ENCODE measurements around the gene POLE4.

Gene POLE4

DNA sequence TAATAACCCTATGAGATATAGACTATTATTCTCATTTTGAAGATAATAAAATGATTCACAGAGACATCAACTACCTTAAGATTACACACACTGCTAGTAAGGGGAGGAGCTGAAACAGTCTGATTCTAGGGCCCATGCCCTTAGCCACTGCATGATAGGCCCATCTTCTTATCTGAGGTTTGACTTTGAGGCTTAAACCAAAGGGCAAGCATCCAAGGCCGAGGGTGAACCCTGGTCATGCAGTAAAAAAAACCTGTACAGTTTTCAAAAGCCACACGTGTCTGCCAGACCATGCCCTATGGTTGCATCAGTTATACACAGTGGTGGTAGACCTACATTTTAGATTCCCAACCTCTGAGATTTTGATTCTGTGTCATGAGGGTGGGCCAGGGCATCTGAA, 44.8 kb downstream of the POLE4 start:
- no peak for DNase-seq

DNA sequence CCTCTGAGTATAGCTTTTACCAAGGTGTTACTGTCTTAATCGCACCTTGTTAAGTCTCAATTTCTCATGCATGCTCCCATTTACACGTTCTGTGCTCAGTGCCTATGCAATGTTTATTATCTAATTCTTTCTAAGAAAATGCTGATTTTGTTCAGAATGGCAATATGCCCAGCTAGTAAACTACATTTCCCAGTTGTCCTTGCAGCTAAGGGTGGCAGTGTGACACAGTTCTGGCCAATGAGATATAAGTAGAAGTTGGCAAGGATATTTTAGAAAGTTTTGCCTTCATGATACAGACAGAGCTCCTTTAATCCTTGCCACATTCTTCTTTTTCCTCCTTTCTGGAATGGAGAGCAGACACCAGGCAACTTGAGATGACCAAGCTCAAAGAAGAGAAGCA, 45.3 kb downstream of the POLE4 start:
- no peak for DNase-seq

DNA sequence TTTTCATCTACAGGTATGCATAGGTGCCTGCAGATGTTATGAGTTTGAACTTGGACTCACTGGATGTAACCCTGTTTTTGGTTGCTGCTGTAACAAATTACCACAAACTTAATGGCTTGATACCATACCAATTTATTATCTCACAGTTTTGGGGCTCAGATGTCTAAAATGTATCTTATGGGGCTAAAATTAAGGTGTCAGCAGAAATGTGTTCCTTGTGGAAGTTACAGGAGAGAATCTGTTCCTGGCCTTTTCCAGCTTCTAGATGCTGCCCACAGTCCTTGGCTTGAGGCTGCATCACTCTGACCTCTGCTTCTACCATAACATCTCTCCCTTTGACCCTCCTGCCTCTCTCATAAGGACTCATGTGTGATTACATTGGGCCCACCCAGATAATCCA, 47.6 kb downstream of the POLE4 start:
- DNase-seq = no peak

DNA sequence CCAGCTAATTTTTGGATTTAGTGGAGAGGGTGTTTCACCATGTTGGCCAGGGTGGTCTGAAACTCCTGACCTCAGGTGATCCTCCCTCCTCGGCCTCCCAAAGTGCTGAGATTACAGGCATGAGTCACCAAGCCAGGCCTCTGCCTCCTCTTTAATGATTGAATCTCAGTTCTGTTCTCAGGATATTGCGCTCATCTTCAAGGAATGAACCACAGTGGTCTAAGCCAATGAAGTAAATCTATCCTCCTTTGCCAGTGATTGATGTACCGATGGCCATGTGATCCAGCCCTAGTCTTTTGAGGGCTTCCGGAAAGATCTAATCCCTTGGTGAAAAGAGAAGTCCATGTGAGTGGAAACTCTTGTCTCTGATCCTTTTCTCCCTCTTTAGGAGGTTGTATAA, 48.6 kb downstream of the POLE4 start:
- no peak for DNase-seq

DNA sequence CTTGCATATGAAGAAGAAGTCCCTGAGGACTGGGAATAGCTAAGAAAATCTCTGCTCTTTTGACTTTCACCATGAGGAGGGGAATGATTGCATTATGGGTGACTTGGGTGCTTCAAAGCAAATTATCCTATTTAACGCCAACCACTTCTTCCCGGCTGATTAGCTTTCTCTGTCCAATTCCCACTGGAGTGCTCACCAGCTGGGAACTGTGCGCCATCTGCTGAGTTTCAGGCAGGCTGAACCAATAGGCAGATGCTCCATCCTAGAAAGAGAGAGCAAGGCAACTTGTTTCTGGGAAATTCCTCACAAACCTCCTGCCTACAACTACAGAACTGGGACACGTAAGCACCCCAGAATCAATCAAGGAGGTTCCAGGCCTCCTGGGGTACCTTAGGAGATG, 49.4 kb downstream of the POLE4 start:
- DNase-seq = no peak

DNA sequence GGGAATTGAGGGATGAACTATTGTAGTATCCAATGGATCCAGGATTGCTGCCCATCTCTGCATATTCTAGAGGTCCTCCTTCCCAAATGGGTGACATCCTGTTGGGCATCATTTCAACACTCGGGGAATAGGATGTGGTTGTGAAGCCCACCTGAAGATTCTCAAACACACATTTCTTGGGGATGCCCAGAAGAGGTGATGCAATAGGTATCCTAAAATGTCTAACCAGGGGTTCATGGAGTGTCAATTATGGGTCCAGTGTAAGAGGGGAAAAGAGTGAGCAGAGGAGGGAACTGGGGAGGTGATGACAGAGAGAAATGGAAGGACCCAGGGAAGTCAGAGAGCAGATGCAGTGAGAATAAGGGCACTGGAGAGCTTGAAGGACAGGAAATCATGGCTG, 52.1 kb downstream of the POLE4 start:
- no peak for DNase-seq

DNA sequence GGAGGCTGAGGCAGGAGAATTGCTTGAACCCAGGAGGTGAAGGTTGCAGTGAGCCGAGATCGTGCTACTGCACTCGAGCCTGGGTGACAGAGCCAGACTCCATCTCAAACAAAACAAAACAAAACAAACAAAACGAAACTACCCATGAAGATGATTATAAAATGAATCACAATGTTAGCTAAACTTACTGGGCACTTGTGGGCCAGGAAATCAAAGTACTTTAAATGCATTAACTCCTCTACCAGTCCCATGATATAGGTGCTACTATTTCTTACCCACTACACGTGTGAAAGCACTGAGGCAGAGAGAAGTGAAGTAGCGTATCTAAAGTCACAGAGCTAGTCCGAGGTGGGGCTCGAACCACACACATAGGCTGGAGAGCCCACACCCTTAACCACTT, 53.6 kb downstream of the POLE4 start:
- DNase-seq = no peak

DNA sequence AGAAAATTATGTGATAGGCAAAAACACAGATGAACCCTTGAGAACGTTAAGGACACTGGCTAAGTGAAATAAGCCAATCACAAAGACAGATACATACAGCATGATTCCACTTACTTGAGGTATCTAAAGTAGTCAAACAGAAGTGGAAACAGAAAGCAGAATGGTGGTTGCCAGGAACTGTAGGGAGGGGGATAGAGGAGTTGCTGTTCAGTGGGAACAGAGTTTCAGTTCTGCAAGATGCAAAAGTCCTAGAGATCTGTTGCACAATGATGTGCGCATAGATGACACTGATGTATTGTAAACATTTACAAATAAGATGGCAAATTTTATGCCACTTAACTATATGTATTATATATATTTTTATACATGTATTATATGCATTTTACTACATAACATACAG, 59.7 kb downstream of the POLE4 start:
- DNase-seq = no peak
